PFSK-1 (cell line): ENCODE results near the gene AAK1.

Source experiments
- REST ChIP-seq, 2 experiments: IDR thresholded peaks; 2 replicates each; pipeline versions ENCODE4 v1.6.1 to v1.8.0; 2011 to 2012; ENCODE audit warnings: low read depth in 2 of 2, low read length in 2 of 2, control low read depth in 1 of 2, inconsistent platforms in 1 of 2, mild to moderate bottlenecking in 1 of 2, moderate library complexity in 1 of 2; ENCODE audit not compliant: insufficient read depth in 1 of 2
- SIN3A ChIP-seq: IDR thresholded peaks from 2 replicates; pipeline ENCODE4 v1.6.1; 2012; ENCODE audit warnings: mild to moderate bottlenecking, low read length, moderate library complexity, borderline replicate concordance; ENCODE audit not compliant: insufficient read depth
- TAF1 ChIP-seq: IDR thresholded peaks from 2 replicates; pipeline ENCODE4 v1.6.1; 2012; ENCODE audit warnings: low read length, control low read depth, borderline replicate concordance; ENCODE audit not compliant: insufficient read depth

- TF ChIP-seq TAF1 (no peak), SIN3A (no peak), REST (IDR thresholded peaks at IDR 0.05; ENCODE audit: insufficient read depth in 1 of 2, low read depth in 2 of 2, low read length in 2 of 2) (no peak)
Observed at GRCh38 chr2:69575926-69576325, 67.6 kb downstream of the AAK1 start.
